Cardiac muscle cell (in vitro differentiated cells and primary cell): ENCODE measurements around the gene FGF12. TPM values are rescaled to one million over a fixed set of nuclear protein-coding genes. Genes with fewer than 3 reads are reported as not detected.

Source experiments
- DNase-seq, 2 donors: peaks; one replicate each; pipeline versions ENCODE4 v3.0.0 to v3.0.0-alpha.2; 2010 to 2017; ENCODE audit warnings: low read depth in 1 of 2, low spot score in 1 of 2
- H3K27ac ChIP-seq: fragments of 200-600 bp; sonication (generic); 2 replicates; pipeline ENCODE4 v1.5.1; 2016
- H3K27me3 ChIP-seq: fragments of 200-600 bp; sonication (generic); 2 replicates; pipeline ENCODE4 v1.6.0; 2016; ENCODE audit warnings: control low read depth
- H3K36me3 ChIP-seq: fragments of 200-600 bp; sonication (generic); 2 replicates; pipeline ENCODE4 v1.5.1; 2016; ENCODE audit warnings: control low read depth
- H3K4me1 ChIP-seq: fragments of 200-600 bp; sonication (generic); 2 replicates; pipeline ENCODE4 v1.8.1; 2017; ENCODE audit warnings: low read depth, mild to moderate bottlenecking, mixed run types
- H3K4me3 ChIP-seq: fragments of 200-600 bp; sonication (generic); 2 replicates; pipeline ENCODE4 v1.5.1; 2016; ENCODE audit warnings: mild to moderate bottlenecking
- H3K9me3 ChIP-seq: fragments of 200-600 bp; sonication (generic); 2 replicates; pipeline ENCODE4 v1.5.1; 2017; ENCODE audit warnings: low read depth, mild to moderate bottlenecking, control low read depth
- CTCF ChIP-seq: IDR thresholded peaks from 2 replicates; pipeline ENCODE4 v1.5.1; 2012; ENCODE audit warnings: low read depth, mild to moderate bottlenecking, low read length
- polyA plus RNA-seq: library from polyadenylated mRNA; unstranded; fragments of >200 nt; fragmentation: Nextera tagmentation; extraction: Ambion mirVana; gene quantifications from 2 replicates; pipeline ENCODE4 v1.2.1, GENCODE V29; 2016
- total RNA-seq: library from RNA; depleted of rRNA; stranded (reverse); fragments of >200 nt; gene quantifications from 2 replicates; pipeline ENCODE4 v1.2.3, GENCODE V29; 2016

Gene FGF12
- total and polyA plus RNA-seq, 2 experiments from 2014 or later, result 1.2 to 1.7 TPM

GRCh38 chr3:192259661-192260060 is 467.7 kb downstream of the FGF12 start:
- Histone ChIP-seq H3K4me1 (no peaks in the 10 kb centered on the region), H3K27ac (no peak overlapping the region), H3K36me3 (no peaks in the 10 kb centered on the region), H3K4me3 (no peak overlapping the region), H3K27me3 (no peaks in the 10 kb centered on the region), H3K9me3 (no peaks in the 10 kb centered on the region)
- no peak for TF ChIP-seq CTCF
- no peak for DNase-seq

- Histone ChIP-seq H3K27me3 (no peaks in the 10 kb centered on the region), H3K27ac (no peak overlapping the region), H3K4me3 (no peak overlapping the region), H3K9me3 (no peaks in the 10 kb centered on the region), H3K36me3 (no peaks in the 10 kb centered on the region), H3K4me1 (no peaks in the 10 kb centered on the region)
- no peak for DNase-seq
- no peak for TF ChIP-seq CTCF
These were observed 468.6 kb downstream of the FGF12 start for GRCh38 chr3:192258721-192259120.

GRCh38 chr3:192255839-192256238 is 471.5 kb downstream of the FGF12 start:
- Histone ChIP-seq H3K27me3 (no peaks in the 10 kb centered on the region), H3K4me3 (no peak overlapping the region), H3K4me1 (no peaks in the 10 kb centered on the region), H3K36me3 (no peaks in the 10 kb centered on the region), H3K27ac (no peak overlapping the region), H3K9me3 (no peaks in the 10 kb centered on the region)
- TF ChIP-seq CTCF, result no peak
- no peak for DNase-seq

- no peak overlapping the region for H3K4me3 ChIP-seq
- peak in 1 of 2 donors; percentile 51 for DNase-seq
- no peak overlapping the region for H3K27ac ChIP-seq
- no peaks in the 10 kb centered on the region for H3K36me3 ChIP-seq
- H3K9me3 ChIP-seq, result no peaks in the 10 kb centered on the region
- H3K27me3 ChIP-seq, result no peaks in the 10 kb centered on the region
- H3K4me1 ChIP-seq, result no peaks in the 10 kb centered on the region
- TF ChIP-seq CTCF, result no peak
These were observed 474.0 kb downstream of the FGF12 start for GRCh38 chr3:192253138-192253887.

- no peak for TF ChIP-seq CTCF
- Histone ChIP-seq H3K36me3 (no peaks in the 10 kb centered on the region), H3K4me1 (no peaks in the 10 kb centered on the region), H3K9me3 (no peaks in the 10 kb centered on the region), H3K4me3 (no peak overlapping the region), H3K27me3 (no peaks in the 10 kb centered on the region), H3K27ac (no peak overlapping the region)
- DNase-seq, result no peak
These were observed 477.8 kb downstream of the FGF12 start for GRCh38 chr3:192249516-192249915.
